NCI-H128 (cell line): ENCODE data around the gene ATP2A1.
"Not testable (repeated sequence)": the region's sequence is repeated elsewhere in the genome, so short reads cannot be mapped to it uniquely, and the experiment has no call there.

Source experiments
- DNase-seq: peaks from one replicate; lab custom pipeline; 2025; ENCODE audit not compliant: unreplicated experiment; lab: John Stamatoyannopoulos, UW

The ATP2A1 gene

DNA sequence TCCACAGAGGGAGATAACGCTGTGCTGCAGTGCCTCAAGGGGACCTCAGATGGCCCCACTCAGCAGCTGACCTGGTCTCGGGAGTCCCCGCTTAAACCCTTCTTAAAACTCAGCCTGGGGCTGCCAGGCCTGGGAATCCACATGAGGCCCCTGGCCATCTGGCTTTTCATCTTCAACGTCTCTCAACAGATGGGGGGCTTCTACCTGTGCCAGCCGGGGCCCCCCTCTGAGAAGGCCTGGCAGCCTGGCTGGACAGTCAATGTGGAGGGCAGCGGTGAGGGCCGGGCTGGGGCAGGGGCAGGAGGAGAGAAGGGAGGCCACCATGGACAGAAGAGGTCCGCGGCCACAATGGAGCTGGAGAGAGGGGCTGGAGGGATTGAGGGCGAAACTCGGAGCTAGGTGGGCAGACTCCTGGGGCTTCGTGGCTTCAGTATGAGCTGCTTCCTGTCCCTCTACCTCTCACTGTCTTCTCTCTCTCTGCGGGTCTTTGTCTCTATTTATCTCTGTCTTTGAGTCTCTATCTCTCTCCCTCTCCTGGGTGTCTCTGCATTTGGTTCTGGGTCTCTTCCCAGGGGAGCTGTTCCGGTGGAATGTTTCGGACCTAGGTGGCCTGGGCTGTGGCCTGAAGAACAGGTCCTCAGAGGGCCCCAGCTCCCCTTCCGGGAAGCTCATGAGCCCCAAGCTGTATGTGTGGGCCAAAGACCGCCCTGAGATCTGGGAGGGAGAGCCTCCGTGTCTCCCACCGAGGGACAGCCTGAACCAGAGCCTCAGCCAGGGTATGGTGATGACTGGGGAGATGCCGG is 54.3 kb downstream of the ATP2A1 start:
- DNase-seq: no peak

DNA sequence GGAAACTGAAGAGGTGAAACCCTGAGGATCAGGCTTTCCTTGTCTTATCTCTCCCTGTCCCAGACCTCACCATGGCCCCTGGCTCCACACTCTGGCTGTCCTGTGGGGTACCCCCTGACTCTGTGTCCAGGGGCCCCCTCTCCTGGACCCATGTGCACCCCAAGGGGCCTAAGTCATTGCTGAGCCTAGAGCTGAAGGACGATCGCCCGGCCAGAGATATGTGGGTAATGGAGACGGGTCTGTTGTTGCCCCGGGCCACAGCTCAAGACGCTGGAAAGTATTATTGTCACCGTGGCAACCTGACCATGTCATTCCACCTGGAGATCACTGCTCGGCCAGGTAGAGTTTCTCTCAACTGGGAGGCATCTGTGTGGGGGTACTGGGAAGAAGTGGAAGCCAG is 54.9 kb downstream of the ATP2A1 start:
- DNase-seq: no peak

DNA sequence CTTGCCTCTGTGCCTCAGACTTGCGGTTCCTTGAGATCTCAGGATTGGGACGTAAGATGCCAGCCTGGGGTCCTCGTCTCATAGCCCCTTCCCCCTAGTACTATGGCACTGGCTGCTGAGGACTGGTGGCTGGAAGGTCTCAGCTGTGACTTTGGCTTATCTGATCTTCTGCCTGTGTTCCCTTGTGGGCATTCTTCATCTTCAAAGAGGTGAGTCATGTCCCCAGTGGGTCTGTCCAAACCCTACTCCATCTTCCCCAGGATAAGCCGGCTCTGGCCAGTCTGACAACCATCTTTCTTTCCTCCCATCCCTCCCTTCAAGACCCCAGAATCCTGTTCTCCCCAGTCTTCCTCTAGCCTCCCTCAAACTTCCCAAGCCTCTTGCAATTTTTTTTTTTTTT is 57.1 kb downstream of the ATP2A1 start:
- no peak for DNase-seq

DNA sequence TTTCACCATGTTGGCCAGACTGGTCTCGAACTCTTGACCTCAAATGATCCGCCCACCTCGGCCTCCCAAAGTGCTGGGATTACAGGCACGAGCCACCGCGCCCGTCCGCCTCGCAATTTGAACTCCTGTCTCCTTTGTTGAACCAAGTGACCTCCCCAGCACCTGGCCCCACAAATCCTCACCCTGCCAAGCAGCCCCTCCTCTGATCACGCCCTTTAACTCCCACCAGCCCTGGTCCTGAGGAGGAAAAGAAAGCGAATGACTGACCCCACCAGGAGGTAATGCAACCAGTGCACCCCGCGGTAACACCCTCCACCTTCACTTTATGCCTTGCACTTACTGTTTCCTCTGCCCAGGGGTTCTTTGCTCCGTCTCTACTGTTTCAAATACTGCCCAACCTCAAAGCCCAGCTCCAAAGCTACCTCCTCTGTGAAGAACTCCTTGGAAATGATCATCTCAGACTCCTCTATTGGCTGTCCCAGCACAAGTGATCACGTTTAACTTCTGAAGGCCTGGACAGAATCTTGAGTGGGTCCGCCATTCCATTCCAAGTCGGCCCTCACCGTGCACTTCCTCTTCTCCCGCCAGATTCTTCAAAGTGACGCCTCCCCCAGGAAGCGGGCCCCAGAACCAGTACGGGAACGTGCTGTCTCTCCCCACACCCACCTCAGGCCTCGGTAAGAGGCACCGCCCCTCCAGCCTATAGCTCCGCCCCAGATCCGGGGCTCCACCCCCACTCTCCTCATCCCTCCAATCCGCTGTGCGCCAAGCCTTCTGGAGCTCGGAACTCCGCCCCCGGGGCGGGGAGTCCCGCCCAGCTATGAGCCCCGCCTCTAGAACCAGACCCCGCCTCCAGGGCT is 57.9 kb downstream of the ATP2A1 start:
- no peak for DNase-seq

DNA sequence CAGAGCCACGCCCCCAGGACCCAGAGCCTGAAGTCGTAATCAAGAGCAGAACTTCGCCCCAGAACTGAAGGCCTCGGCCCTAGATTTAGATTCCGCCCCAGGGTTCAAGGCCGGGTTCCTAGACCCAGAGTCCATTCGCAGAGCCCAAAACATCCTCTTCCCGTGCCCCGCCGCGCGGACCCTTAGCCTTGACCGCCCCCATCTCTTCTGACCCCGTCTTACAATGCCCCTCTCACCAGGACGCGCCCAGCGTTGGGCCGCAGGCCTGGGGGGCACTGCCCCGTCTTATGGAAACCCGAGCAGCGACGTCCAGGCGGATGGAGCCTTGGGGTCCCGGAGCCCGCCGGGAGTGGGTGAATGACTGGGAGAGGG is 58.5 kb downstream of the ATP2A1 start:
- no peak for DNase-seq

DNA sequence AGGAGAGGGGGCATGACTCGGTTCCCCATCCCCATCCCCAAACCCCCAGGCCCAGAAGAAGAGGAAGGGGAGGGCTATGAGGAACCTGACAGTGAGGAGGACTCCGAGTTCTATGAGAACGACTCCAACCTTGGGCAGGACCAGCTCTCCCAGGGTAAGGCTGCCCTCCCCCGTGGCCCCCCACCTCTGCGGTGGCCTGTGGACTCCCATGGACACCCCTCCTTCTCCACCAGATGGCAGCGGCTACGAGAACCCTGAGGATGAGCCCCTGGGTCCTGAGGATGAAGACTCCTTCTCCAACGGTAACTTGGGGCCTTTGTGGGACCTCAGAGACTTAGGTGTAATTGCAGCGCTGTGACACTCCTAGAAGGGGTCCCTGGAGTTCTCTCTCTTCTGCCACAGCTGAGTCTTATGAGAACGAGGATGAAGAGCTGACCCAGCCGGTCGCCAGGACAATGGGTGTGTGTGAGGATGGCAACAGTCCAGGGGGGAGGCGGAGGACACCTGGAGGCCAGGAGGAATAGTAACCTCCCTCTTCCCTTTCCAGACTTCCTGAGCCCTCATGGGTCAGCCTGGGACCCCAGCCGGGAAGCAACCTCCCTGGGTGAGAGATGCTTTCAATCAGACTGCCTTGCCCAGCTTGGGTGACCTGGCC is 59.1 kb downstream of the ATP2A1 start:
- DNase-seq: no peak

DNA sequence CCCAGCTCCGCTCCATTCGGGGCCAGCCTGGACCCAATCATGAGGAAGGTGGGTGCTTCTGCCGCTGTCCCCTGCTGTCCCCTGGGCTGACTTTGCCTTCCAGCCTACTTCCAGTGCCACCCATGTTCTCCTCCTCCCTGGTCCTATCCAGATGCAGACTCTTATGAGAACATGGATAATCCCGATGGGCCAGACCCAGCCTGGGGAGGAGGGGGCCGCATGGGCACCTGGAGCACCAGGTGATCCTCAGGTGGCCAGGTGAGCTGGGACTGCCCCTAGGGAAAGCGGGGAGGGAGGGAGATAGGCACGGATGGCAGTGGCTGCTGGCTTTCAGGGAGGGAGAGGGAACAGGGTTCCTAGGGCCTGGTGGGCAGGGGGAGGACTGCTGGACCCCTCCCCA is 60.4 kb downstream of the ATP2A1 start:
- no peak for DNase-seq

DNA sequence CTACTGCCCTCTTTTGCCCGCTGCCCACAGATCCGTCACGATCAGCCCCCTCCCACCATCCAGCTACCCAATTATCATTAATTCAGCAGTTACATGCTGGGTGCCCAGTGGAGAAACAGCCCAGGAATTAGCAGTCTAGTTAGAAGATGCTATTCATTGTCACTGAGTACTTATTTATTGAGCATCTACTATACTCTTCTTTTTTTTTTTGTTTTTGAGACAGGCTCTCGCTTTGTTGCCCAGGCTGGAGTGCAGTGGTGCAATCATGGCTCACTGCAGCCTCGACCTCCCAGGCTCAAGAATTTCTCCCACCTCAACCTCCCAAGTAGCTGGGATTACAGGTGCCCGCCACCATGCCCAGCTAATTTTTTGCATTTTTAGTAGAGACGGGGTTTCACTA is 61.5 kb downstream of the ATP2A1 start:
- DNase-seq: not testable (repeated sequence)

DNA sequence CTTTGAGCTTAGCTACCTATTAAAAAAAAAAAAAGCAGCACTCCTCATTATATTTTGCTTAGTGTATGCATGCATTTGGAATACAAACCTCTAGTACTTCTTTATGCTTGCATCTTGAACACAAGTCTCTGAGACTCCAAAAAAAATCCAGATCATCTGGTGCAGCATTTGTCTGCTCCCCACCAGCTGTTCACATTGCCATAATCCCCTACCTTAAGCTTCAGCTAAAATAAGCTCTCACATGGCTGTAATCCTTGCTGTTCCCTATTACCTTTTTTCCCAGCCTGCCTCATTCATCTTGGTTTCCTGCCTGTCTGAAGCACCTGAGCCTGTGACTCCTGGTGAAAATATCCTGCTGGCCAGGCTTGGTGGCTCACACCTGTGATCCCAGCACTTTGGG is 65.0 kb downstream of the ATP2A1 start:
- DNase-seq: no peak

DNA sequence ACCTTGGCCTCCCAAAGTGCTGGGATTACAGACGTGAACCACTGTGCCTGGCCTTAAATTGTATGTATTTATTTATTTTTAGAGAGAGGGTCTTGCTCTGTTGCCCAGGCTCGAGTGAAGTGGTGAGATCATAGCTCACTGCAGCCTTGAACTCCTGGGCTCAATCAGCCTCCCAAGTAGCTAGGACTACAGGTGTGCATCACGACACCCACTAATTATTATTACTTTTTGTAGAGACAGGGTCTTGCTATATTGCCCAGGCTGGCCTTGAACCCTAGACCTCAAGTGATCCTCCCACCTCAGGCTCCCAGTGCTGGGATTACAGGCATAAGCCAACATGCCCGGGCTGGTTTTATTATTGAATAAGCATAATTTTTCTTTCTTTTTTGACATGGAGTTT is 68.4 kb downstream of the ATP2A1 start:
- no peak for DNase-seq

DNA sequence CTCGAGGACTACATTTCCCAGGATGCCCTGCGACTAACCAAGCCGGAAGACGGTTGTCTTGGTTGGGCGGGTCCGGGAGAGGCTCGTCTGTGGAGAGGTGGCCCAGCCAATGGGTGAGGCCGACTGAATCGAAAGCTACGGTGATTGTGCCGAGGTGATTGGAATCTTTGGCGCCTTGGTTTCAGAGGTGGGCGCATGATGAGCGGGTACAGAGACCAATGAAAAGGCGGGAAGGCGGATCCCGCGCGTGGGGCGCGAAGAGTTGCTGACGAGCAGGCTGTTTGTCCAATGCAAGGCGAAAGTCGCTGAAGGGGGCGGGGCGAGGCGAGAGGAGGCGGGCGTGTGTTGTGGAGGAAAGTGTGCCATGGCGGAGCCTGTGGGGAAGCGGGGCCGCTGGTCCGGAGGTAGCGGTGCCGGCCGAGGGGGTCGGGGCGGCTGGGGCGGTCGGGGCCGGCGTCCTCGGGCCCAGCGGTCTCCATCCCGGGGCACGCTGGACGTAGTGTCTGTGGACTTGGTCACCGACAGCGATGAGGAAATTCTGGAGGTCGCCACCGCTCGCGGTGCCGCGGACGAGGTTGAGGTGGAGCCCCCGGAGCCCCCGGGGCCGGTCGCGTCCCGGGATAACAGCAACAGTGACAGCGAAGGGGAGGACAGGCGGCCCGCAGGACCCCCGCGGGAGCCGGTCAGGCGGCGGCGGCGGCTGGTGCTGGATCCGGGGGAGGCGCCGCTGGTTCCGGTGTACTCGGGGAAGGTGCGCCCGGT is 72.5 kb downstream of the ATP2A1 start, which contains the start of gene NFATC2IP:
TSS of gene NFATC2IP (plus strand) at position 290 of the 762 bp plus-strand sequence. CDS start at position 365, 75 bp downstream.
- peak; percentile 93 for DNase-seq

DNA sequence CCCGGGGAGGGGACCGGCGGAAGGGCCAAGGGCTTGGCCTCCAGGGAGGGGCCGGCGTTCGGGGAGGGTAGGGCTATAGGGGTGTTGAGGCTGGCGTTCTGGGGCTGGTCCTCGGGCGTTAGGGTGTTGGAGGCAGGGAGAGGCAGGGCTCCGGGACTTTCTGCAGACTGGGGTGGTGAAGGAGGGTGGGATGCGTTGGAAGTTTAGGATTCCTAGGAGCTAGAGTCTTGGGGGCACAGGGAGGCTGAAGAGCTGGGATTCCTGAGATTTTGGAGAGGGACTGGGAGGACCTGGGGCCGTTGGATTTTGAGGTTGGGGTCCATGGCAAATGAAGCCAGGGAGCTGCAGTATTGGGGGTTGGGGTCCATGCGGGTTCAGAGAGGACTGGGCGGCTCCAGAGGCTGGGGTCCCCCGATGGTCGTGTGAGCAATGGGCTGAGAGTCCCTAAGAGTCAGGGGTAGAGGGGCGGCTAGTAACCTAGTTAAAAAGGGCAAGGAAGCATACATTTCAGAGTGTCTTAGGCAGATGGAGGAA is 73.2 kb downstream of the ATP2A1 start:
- no peak for DNase-seq
